Keratinocyte (primary cell): Measurements from ENCODE around the gene TICAM1. TPM values are rescaled to one million over a fixed set of nuclear protein-coding genes. Genes with fewer than 3 reads are reported as not detected.

Source experiments
- DNase-seq: peaks from one replicate; pipeline ENCODE4 v3.0.0-alpha.2; 2011; ENCODE audit warnings: low read depth, missing footprints, low spot score
- FAIRE-seq: peaks from 2 replicates; lab custom pipeline; 2011; peaks lifted over from hg19 to GRCh38; lab: Jason Lieb, UNC
- H2AFZ ChIP-seq: 2 replicates; pipeline ENCODE4 v1.6.0; 2012; ENCODE audit warnings: low read length, control low read depth, inconsistent platforms; ENCODE audit not compliant: control insufficient read depth
- H3K27ac ChIP-seq: 2 replicates; pipeline ENCODE4 v1.5.1; 2011; ENCODE audit warnings: low read length; ENCODE audit not compliant: control insufficient read depth, insufficient read depth
- H3K27me3 ChIP-seq: 3 replicates; pipeline ENCODE4 v1.6.0; 2011; ENCODE audit warnings: low read length; ENCODE audit not compliant: control insufficient read depth, insufficient read depth; ENCODE audit errors: extremely low read depth
- H3K36me3 ChIP-seq, 2 experiments: 2 replicates in 1 of 2; 3 replicates in 1 of 2; pipeline ENCODE4 v1.5.1; 2011; ENCODE audit warnings: low read length in 2 of 2, mild to moderate bottlenecking in 1 of 2; ENCODE audit not compliant: control insufficient read depth in 2 of 2, insufficient read depth in 2 of 2; ENCODE audit errors: extremely low read depth in 1 of 2
- H3K4me1 ChIP-seq: 3 replicates; pipeline ENCODE4 v1.5.1; 2011; ENCODE audit warnings: low read length; ENCODE audit not compliant: control insufficient read depth, insufficient read depth; ENCODE audit errors: extremely low read depth
- H3K4me2 ChIP-seq: 3 replicates; pipeline ENCODE4 v1.6.0; 2011; ENCODE audit warnings: low read depth, low read length; ENCODE audit not compliant: control insufficient read depth, insufficient read depth; ENCODE audit errors: extremely low read depth
- H3K4me3 ChIP-seq, 3 experiments: fragments of 200-600 bp in 1 of 3; sonication (generic) in 1 of 3; 2 replicates in 2 of 3; 3 replicates in 1 of 3; pipeline ENCODE4 v1.5.1; 2011 to 2016; ENCODE audit warnings: low read length in 3 of 3, mild to moderate bottlenecking in 3 of 3, control low read depth in 2 of 3, inconsistent platforms in 1 of 3, low read depth in 1 of 3, mixed read lengths in 1 of 3, mixed run types in 1 of 3, moderate library complexity in 1 of 3; ENCODE audit not compliant: control insufficient read depth in 2 of 3, insufficient read depth in 2 of 3; ENCODE audit errors: extremely low read depth in 1 of 3
- H3K79me2 ChIP-seq: 2 replicates; pipeline ENCODE4 v1.6.0; 2012; ENCODE audit warnings: low read length; ENCODE audit not compliant: control insufficient read depth, insufficient read depth
- H3K9ac ChIP-seq: 3 replicates; pipeline ENCODE4 v1.6.0; 2011; ENCODE audit warnings: low read length; ENCODE audit not compliant: control insufficient read depth, insufficient read depth; ENCODE audit errors: extremely low read depth
- H3K9me1 ChIP-seq: 3 replicates; pipeline ENCODE4 v1.6.0; 2011; ENCODE audit warnings: low read length; ENCODE audit not compliant: control insufficient read depth, insufficient read depth; ENCODE audit errors: extremely low read depth
- H3K9me3 ChIP-seq: 2 replicates; pipeline ENCODE4 v1.5.1; 2012; ENCODE audit warnings: low read depth, low read length; ENCODE audit not compliant: control insufficient read depth
- H4K20me1 ChIP-seq: 3 replicates; pipeline ENCODE4 v1.6.0; 2011; ENCODE audit warnings: low read length; ENCODE audit not compliant: control insufficient read depth, insufficient read depth; ENCODE audit errors: extremely low read depth
- EZH2 ChIP-seq: IDR thresholded peaks from one replicate; pipeline ENCODE4 v1.6.1; 2012; ENCODE audit warnings: inconsistent platforms, mild to moderate bottlenecking, low read length, moderate library complexity
- dilution Hi-C: fragments of 300-500 bp; cut with MboI; formaldehyde crosslinking; loops from one replicate; pipeline ENCODE4 v1.7.0; 2020; ENCODE audit warnings: low sequenced_read_pairs; ENCODE audit not compliant: extremely low pct_ligation_motif_present
- polyA plus RNA-seq, 5 experiments: library from polyadenylated mRNA; depleted of rRNA in 3 of 5; stranded (reverse) in 3 of 5; stranded (forward) in 1 of 5; unstranded in 1 of 5; fragments of >200 nt; gene quantifications; 1 replicate in 1 of 5; 2 replicates in 3 of 5; 3 replicates in 1 of 5; pipeline versions ENCODE4 v1.2.1 to v1.2.3, GENCODE V29; 2011 to 2012; ENCODE audit warnings: missing spikeins in 2 of 5, low read depth in 1 of 5, low replicate concordance in 1 of 5
- TF ChIP-seq, protein P1 (sequence below), 3 experiments: IDR thresholded peaks in 1 of 3; conservative IDR thresholded peaks in 1 of 3; optimal IDR thresholded peaks in 1 of 3; 2 replicates in 2 of 3; 3 replicates in 1 of 3; pipeline versions ENCODE3 to v1.5.1; 2011; ENCODE audit warnings: low read length in 3 of 3, mild to moderate bottlenecking in 3 of 3, moderate library complexity in 2 of 3, control low read depth in 1 of 3, inconsistent platforms in 1 of 3; ENCODE audit not compliant: insufficient read depth in 2 of 3; ENCODE audit errors: extremely low read depth in 1 of 3

Gene TICAM1
- polyA plus RNA-seq, 1 donor (not counting 4 experiments of a cell fraction or from before 2014, with no cell fraction given) = 2.2 TPM

DNA sequence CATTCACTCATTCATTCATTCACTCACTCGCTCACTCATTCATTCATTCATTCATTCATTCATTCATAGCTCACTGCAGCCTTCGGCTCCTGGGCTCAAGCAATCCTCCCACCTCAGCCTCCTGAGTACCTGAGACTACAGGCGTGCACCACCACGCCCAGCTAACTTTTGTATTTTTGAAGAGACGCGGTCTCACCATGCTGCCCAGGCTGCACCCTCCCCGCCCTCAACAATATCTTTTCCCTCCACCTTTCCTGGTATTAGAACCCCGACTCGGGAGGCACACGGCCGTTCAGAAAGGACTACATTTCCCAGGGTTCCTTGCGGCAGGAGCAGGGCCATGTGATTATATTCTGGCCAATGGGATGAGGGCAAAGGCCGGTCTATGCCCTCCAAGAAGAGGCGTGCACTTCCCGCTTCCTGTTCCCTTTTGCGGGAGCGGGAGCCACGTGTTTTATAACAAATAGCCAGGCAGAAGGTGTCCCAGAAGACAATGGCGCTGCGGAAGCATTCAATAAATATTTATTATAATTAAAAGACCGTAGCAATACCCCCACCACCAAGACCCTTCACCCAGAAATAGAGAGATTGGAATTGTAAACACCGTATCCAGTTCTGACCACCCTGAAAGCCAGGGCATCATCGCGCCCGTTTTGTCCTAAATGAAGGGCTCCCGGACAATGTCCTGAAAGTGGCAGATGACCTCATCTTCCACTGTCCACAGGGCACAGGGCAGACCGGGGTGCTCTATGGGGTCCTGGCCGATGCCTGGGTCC is 15.9 kb downstream of the TICAM1 start:
- FAIRE-seq (no peak), DNase-seq (no peak)
- Histone ChIP-seq H3K27me3 (no peaks in the 10 kb centered on the region), H4K20me1 (no peaks in the 10 kb centered on the region), H3K79me2 (peaks cover 15% of the 10 kb centered on the region), H3K9me3 (no peaks in the 10 kb centered on the region), H3K4me1 (peaks cover 6% of the 10 kb centered on the region), H3K27ac (no peak overlapping the region), H3K9me1 (no peaks in the 10 kb centered on the region), H3K4me2 (no peak overlapping the region), H3K4me3 (no peak overlapping the region), H3K36me3 (peaks cover 23 to 24% of the 10 kb centered on the region in 2 experiments), H3K9ac (no peak overlapping the region), H2AFZ (no peak overlapping the region)
- dilution Hi-C loops = no loop called here
- TF ChIP-seq, protein P1, sequence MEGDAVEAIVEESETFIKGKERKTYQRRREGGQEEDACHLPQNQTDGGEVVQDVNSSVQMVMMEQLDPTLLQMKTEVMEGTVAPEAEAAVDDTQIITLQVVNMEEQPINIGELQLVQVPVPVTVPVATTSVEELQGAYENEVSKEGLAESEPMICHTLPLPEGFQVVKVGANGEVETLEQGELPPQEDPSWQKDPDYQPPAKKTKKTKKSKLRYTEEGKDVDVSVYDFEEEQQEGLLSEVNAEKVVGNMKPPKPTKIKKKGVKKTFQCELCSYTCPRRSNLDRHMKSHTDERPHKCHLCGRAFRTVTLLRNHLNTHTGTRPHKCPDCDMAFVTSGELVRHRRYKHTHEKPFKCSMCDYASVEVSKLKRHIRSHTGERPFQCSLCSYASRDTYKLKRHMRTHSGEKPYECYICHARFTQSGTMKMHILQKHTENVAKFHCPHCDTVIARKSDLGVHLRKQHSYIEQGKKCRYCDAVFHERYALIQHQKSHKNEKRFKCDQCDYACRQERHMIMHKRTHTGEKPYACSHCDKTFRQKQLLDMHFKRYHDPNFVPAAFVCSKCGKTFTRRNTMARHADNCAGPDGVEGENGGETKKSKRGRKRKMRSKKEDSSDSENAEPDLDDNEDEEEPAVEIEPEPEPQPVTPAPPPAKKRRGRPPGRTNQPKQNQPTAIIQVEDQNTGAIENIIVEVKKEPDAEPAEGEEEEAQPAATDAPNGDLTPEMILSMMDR (optimal IDR thresholded peaks at IDR 0.05 in 1 of 3, IDR thresholded peaks at IDR 0.05 in 1 of 3, conservative IDR thresholded peaks at IDR 0.05 in 1 of 3; ENCODE audit: extremely low read depth in 1 of 3, insufficient read depth in 2 of 3, low read length in 3 of 3) = no peak
- TF ChIP-seq EZH2 = no peak

DNA sequence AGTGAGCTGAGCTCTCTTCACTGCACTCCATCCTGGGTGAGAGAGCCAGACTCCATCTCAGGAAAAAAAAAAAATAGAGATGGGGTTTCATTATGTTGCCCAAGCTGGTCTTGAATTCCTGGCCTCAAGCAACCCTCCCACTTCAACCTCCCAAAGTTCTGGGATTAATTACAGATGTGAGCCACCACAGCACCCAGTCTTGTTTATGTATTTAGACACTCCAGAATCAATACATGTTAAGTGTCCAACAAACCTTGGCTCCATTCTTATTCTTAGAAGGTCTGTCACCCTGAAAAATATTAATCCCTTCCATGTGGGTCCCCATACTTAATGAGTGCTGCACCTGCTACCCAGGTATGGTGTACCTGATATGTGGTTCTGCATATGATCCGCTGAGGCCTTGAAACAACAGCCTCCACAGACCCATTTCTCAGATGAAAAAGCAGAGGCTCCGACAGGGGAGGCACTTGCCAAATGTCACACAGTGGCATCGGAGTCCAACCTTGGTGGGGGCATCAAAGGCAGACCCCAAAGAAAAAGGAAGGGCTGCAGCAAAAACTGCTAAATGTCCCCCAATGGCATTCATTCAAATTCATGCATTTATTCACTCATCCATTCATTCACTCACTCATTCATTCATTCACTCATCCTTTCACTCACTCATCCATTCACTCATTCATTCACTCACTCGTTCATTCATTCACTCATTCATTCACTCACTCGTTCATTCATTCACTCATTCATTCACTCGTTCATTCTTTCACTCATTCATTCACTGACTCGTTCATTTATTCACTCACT is 16.7 kb downstream of the TICAM1 start:
- no peak for FAIRE-seq
- TF ChIP-seq, protein P1 (optimal IDR thresholded peaks at IDR 0.05 in 1 of 3, IDR thresholded peaks at IDR 0.05 in 1 of 3, conservative IDR thresholded peaks at IDR 0.05 in 1 of 3; ENCODE audit: extremely low read depth in 1 of 3, insufficient read depth in 2 of 3, low read length in 3 of 3) = no peak
- TF ChIP-seq EZH2 = no peak
- Histone ChIP-seq H3K9me3 (no peaks in the 10 kb centered on the region), H3K9ac (no peak overlapping the region), H3K36me3 (peaks cover 23 to 24% of the 10 kb centered on the region in 2 experiments), H3K27ac (no peak overlapping the region), H3K9me1 (no peaks in the 10 kb centered on the region), H3K4me1 (peaks cover 6% of the 10 kb centered on the region), H3K4me2 (no peak overlapping the region), H2AFZ (no peak overlapping the region), H4K20me1 (no peaks in the 10 kb centered on the region), H3K79me2 (peaks cover 12% of the 10 kb centered on the region), H3K27me3 (no peaks in the 10 kb centered on the region), H3K4me3 (no peak overlapping the region)
- DNase-seq = no peak
- dilution Hi-C loops = no loop called here
